Activated CD8-positive, alpha-beta T cell treated with anti-CD3 and anti-CD28 coated beads for 36 hours (primary cell): Measurements from ENCODE around the gene HTR6. TPM values are rescaled to one million over a fixed set of nuclear protein-coding genes. Genes with fewer than 3 reads are reported as not detected.
A peak's percentile ranks its signal among the peaks of the same experiment; 100 is the strongest.

ENCODE experiments used
- ATAC-seq: fragments of 200-7000 bp; cut with Tn5 transposase; one replicate; pipeline ENCODE4 v1.10.0; 2021; ENCODE audit warnings: mild to moderate bottlenecking, moderate library complexity
- CTCF ChIA-PET: fragments of 350-600 bp; sonication (Branson Sonifier 250); formaldehyde crosslinking; loops from one replicate; lab custom pipeline; 2021; ENCODE audit warnings: antibody characterized with exemption; lab: Charles Lee
- POLR2A ChIA-PET: fragments of 350-600 bp; sonication (Branson Sonifier 250); formaldehyde crosslinking; loops from one replicate; lab custom pipeline; 2021; ENCODE audit warnings: antibody characterized with exemption; lab: Charles Lee
- DNase-seq: peaks from one replicate; pipeline ENCODE4 v3.0.0-alpha.2; 2020
- H3K27ac Mint-ChIP-seq: one replicate; pipeline ENCODE4 v1.8.0; 2021; ENCODE audit warnings: mild to moderate bottlenecking, mixed read lengths
- H3K27me3 Mint-ChIP-seq: one replicate; pipeline ENCODE4 v1.8.0; 2021; ENCODE audit warnings: mixed read lengths
- H3K36me3 Mint-ChIP-seq: one replicate; pipeline ENCODE4 v1.8.0; 2021; ENCODE audit warnings: low read depth, mixed read lengths
- H3K4me1 Mint-ChIP-seq: one replicate; pipeline ENCODE4 v1.8.0; 2021; ENCODE audit warnings: low read depth, mixed read lengths
- H3K4me3 Mint-ChIP-seq: one replicate; pipeline ENCODE4 v1.8.0; 2021; ENCODE audit warnings: mild to moderate bottlenecking, moderate library complexity, mixed read lengths
- H3K9me3 Mint-ChIP-seq: one replicate; pipeline ENCODE4 v1.8.0; 2021; ENCODE audit warnings: mixed read lengths
- intact Hi-C: fragments of 100-400 bp; cut with micrococcal nuclease; formaldehyde crosslinking; loops from one replicate; pipeline ENCODE4 v1.10.0; 2022
- total RNA-seq, 2 experiments: library from RNA; stranded (reverse); gene quantifications; one replicate each; pipeline ENCODE4 v1.2.3, GENCODE V29; 2021
- TF ChIP-seq, protein P1 (sequence below): fragments of 200-600 bp; IDR thresholded peaks from one replicate; pipeline ENCODE4 v1.8.0; 2022; ENCODE audit warnings: antibody characterized with exemption, mild to moderate bottlenecking

The HTR6 gene
- total RNA-seq, 2 experiments from 2014 or later, result not detected

DNA sequence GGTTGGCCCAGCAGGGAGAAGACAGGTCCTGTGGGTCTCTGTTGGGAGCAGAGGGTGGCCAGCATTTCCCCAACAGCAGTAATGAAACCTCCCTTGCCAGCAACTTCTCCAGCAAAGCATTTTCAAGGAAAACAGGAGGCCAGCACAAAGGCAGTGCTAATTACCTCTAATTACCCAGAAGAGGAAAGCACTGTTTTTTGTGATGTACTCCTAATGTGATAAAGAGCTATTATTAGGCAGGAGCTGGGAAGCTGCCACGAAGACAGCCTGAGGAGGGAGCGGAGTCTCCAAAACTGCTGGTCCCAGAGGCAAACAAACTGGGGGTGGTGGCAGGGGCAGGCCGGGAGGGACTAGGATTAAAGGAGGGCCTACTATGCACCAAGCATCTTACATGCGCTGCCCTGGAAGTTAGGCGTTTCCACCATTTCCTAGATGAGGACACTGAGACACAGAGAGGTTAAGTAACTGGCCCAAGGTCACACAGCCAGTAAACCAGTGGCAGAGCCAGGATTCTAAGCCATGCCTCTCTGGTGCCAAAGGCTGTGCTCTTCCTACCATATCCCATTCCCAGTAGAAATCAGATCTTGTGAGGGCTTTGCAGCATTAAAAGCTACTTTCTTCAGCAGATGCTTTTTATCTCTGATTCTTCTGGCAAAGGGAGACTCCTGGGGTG is 24.5 kb downstream of the HTR6 start:
- Mint-ChIP-seq H3K4me3 (no peak overlapping the region), H3K9me3 (peaks cover 18% of the 10 kb centered on the region), H3K27ac (no peak overlapping the region), H3K4me1 (peaks cover 35% of the 10 kb centered on the region), H3K27me3 (no peaks in the 10 kb centered on the region), H3K36me3 (peaks cover 39% of the 10 kb centered on the region)
- intact Hi-C loops, result no loop called here
- POLR2A ChIA-PET, result interaction anchor here (1.1 kb wide), 1 partner anchor 22 kb away, joined by 4 read pairs; no protein-coding TSS in a partner anchor
- CTCF ChIA-PET, result interaction anchor here (1.9 to 2.1 kb wide), 2 partner anchors 27 to 35 kb away, joined by 5 to 9 read pairs; no protein-coding TSS in a partner anchor
- ATAC-seq (no peak), DNase-seq (no peak)
- TF ChIP-seq, protein P1, sequence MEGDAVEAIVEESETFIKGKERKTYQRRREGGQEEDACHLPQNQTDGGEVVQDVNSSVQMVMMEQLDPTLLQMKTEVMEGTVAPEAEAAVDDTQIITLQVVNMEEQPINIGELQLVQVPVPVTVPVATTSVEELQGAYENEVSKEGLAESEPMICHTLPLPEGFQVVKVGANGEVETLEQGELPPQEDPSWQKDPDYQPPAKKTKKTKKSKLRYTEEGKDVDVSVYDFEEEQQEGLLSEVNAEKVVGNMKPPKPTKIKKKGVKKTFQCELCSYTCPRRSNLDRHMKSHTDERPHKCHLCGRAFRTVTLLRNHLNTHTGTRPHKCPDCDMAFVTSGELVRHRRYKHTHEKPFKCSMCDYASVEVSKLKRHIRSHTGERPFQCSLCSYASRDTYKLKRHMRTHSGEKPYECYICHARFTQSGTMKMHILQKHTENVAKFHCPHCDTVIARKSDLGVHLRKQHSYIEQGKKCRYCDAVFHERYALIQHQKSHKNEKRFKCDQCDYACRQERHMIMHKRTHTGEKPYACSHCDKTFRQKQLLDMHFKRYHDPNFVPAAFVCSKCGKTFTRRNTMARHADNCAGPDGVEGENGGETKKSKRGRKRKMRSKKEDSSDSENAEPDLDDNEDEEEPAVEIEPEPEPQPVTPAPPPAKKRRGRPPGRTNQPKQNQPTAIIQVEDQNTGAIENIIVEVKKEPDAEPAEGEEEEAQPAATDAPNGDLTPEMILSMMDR, result no peak

DNA sequence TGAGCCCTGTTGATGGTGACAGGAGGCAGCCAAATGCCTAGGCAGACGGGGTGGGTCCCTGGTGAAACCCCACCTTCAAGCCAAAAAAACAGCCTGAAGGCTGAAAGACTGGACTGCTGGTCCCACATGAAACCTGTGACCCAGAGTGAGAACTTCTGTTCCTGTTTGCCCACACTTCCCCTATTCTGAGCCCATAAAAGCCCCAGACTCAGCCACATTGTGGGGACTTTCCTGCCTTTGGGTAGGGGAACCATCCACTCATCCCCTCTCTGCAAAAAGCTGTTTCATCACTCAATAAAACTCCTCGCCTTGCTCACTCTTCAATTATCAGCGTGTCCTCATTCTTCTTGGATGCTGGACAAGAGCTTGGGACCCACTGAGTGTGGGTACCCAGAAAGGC is 25.2 kb downstream of the HTR6 start:
- Mint-ChIP-seq H3K4me1 (peaks cover 35% of the 10 kb centered on the region), H3K27me3 (no peaks in the 10 kb centered on the region), H3K27ac (peak overlapping the region; percentile 43), H3K4me3 (no peak overlapping the region), H3K9me3 (peaks cover 18% of the 10 kb centered on the region), H3K36me3 (peaks cover 39% of the 10 kb centered on the region)
- ChIA-PET CTCF (interaction anchor here (0.9 to 2.1 kb wide), 3 partner anchors 14 to 36 kb away, joined by 3 to 9 read pairs (median 5); no protein-coding TSS in a partner anchor), POLR2A (no interaction called here)
- TF ChIP-seq, protein P1, result no peak
- intact Hi-C loops, result no loop called here
- no peak for ATAC-seq
- no peak for DNase-seq

DNA sequence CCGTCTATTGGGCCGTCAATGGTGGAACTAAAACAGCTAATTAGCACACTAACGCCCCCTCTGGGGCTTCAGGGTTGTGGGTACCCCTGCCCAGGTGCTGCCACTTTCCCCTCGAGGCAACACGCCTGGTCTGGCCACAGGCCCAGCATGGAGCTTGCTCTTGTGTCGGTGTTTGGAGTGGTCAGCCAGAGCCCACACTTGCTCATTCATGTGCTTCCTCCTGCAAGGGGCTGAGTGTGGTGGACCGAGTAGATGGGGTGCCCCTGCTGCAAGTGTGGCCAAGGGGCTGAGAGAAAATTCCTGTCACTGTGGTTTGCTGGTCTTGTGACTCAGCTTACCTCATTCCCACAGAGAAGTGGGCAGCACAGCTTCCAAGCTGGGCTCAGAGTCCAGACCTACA is 25.7 kb downstream of the HTR6 start:
- intact Hi-C loops, result no loop called here
- peaks cover 39% of the 10 kb centered on the region for H3K36me3 Mint-ChIP-seq
- no peak overlapping the region for H3K27ac Mint-ChIP-seq

DNA sequence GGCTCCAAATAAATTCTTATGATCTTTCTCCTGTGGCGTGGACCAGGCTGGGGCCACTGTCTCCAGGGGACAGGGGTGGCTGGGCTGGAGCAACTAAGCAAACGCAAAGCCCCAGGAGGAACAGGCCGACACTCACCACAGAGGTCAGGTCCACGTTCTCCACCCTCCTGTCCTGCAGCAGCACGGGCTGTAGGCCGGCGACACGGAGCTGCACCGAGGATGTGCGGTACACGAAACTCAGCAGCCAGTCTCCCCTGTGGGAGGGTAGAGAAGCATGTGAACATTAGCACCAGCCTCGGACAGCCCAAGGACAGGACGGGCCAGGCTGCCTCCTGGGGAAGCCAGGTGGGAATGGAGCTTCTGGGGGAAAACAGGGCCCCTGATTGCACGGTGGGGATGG is 29.6 kb downstream of the HTR6 start:
- POLR2A ChIA-PET, result interaction anchor here (0.6 kb wide), 1 partner anchor 17 kb away, joined by 3 read pairs; no protein-coding TSS in a partner anchor

More for the DNA sequence above, 25.7 kb downstream of the HTR6 start:
- ChIA-PET CTCF (interaction anchor here (0.9 to 2.1 kb wide), 3 partner anchors 14 to 36 kb away, joined by 3 to 9 read pairs (median 5); no protein-coding TSS in a partner anchor), POLR2A (no interaction called here)
- Mint-ChIP-seq H3K4me1 (peaks cover 35% of the 10 kb centered on the region), H3K27me3 (no peaks in the 10 kb centered on the region), H3K9me3 (peaks cover 18% of the 10 kb centered on the region), H3K4me3 (no peak overlapping the region)
- TF ChIP-seq, protein P1, result no peak
- ATAC-seq (no peak), DNase-seq (no peak)

More for the DNA sequence above, 29.6 kb downstream of the HTR6 start:
- Mint-ChIP-seq H3K27me3 (no peaks in the 10 kb centered on the region), H3K9me3 (peaks cover 12% of the 10 kb centered on the region), H3K36me3 (peaks cover 25% of the 10 kb centered on the region), H3K4me1 (peaks cover 15% of the 10 kb centered on the region), H3K4me3 (no peak overlapping the region), H3K27ac (no peak overlapping the region)
- DNase-seq (no peak), ATAC-seq (no peak)
- TF ChIP-seq, protein P1, result no peak
- intact Hi-C loops, result no loop called here
- CTCF ChIA-PET, result interaction anchor here (2.6 kb wide), 1 partner anchor 10 kb away, joined by 18 read pairs; no protein-coding TSS in a partner anchor
